GM12874 (cell line): ENCODE data around the gene TMEM120A.

Source experiments
- TF ChIP-seq, protein P1 (sequence below): IDR thresholded peaks from 2 replicates; pipeline ENCODE4 v1.5.1; 2011; ENCODE audit warnings: low read depth, mild to moderate bottlenecking, control low read depth, low read length, moderate library complexity; ENCODE audit not compliant: insufficient read depth

The TMEM120A gene

DNA sequence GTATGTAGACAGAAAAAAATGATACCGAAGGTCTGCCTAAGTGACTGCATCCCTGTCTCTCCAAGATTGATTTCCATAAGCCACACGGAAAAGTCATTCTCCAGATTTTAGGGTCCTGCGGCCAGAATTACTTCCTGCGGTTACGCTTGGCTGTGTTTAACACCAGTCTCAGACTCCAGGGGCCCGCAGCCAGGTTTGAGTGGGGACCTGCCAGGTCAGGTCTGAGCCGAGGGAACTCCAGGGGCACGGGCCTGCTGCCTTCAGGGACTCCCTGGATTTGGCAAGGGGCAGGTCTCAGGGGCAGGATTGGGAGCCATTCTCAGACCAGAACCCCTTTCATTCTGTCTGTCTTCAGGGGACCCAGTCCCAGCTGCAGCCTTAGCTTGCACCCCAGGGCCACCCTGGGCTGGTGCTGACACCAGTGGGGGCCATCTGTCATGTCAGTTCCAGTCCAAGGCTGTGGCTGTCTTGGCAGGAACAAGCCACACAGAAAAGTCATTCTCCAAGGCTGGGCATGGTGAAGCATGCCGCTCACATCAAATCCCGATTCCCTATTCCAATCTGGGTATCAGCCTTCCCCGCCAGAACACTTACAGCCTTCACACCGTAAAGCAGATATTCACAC, 39.0 kb downstream of the TMEM120A start:
- TF ChIP-seq, protein P1, sequence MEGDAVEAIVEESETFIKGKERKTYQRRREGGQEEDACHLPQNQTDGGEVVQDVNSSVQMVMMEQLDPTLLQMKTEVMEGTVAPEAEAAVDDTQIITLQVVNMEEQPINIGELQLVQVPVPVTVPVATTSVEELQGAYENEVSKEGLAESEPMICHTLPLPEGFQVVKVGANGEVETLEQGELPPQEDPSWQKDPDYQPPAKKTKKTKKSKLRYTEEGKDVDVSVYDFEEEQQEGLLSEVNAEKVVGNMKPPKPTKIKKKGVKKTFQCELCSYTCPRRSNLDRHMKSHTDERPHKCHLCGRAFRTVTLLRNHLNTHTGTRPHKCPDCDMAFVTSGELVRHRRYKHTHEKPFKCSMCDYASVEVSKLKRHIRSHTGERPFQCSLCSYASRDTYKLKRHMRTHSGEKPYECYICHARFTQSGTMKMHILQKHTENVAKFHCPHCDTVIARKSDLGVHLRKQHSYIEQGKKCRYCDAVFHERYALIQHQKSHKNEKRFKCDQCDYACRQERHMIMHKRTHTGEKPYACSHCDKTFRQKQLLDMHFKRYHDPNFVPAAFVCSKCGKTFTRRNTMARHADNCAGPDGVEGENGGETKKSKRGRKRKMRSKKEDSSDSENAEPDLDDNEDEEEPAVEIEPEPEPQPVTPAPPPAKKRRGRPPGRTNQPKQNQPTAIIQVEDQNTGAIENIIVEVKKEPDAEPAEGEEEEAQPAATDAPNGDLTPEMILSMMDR = no peak

DNA sequence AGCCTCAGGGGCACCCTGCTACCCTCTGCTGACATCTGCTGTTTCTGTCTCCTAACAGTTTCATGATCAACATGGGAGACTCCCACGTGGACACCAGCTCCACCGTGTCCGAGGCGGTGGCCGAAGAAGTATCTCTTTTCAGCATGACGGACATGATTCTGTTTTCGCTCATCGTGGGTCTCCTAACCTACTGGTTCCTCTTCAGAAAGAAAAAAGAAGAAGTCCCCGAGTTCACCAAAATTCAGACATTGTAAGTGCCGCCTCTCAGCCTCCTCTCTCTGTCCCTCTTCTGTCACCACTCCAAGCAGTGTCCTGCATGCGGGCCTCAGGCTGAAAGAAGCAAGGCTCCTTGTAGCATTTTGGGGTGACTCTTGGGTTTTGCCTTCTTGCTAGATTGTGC, 40.5 kb downstream of the TMEM120A start:
- TF ChIP-seq, protein P1 = no peak

DNA sequence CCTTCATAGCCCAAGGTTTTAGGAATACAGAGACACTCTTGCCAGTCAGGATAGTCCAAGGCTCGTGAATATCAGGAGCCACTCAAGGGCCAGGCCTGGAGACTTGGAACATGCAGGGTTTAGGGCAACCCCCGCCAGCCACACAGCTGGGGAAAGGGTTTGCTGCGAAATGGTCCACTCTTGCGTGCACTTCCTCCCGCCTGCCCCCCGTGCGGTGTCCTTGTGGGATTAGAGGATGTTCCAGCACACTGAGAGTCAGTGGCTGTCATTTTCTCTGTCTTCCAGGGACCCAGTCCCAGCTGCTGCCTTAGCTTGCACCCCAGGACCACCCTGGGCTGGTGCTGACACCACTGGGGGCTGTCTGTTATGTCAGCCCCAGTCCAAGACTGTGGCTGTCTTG, 41.0 kb downstream of the TMEM120A start:
- TF ChIP-seq, protein P1 = no peak

DNA sequence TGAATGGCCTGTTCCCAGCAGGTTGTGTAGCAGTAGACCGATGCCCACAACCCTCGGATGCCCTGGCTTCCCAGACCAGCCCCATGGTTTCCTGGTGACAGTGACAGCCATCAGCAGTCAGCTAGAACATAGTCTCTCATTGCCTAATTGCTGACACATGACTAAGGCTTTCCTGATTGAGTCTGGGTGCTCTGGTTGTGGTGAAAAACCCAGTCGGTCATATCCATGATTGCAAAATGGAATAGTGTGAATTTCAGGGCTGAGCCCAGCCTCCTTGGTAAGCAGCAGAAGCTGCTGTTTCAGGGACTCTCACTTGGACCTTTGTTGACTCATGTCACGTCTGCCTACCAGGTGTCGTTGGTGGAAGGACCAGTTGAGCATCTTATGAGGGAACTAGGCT, 42.9 kb downstream of the TMEM120A start:
- TF ChIP-seq, protein P1 = no peak

DNA sequence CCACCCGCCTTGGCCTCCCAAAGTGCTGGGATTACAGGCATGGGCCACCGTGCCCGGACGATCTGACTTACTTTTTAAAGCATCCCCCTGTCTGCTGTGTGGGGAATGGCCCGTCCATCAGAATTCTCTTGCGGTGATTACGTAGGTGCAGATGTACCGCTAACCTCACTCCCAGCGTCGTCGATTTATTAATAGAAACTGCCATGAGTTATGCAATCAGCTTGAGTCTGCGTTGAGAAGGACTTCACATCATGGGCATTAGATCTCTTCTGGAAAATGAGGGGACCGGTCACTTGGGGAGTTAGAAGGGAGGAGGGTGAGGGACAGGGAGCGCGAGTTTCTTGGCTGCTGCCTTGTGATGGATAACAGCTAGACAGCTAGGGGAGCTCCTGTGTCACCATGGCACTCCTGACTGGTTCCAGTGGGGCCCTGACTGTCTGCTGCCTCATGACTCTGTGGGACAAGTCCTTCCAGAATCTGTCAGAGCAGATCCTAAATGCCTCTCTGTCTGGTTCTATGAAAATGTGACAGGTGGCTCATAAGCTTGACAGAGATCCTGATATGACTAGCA, 44.2 kb downstream of the TMEM120A start:
- TF ChIP-seq, protein P1 = no peak

DNA sequence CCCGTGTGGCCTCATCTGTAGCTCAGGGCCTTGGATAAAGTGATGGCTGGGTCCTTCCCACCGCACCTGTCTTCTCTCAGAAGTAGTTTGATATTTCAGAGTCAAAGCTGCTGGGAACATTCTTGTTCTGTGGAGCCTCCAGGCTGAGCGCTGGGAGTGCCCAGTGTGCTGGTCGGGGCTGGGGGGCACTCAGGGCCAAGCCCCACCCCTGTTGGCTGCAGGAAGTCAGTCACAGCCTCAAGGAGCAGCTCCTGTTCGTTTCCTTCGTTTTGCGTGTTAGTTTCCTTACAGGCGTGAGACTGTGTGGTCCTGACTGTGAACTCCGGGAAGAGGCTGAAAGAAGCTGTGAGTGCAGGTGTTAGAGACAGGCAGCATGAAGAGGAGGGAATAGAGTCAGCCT, 46.2 kb downstream of the TMEM120A start:
- TF ChIP-seq, protein P1 = no peak

DNA sequence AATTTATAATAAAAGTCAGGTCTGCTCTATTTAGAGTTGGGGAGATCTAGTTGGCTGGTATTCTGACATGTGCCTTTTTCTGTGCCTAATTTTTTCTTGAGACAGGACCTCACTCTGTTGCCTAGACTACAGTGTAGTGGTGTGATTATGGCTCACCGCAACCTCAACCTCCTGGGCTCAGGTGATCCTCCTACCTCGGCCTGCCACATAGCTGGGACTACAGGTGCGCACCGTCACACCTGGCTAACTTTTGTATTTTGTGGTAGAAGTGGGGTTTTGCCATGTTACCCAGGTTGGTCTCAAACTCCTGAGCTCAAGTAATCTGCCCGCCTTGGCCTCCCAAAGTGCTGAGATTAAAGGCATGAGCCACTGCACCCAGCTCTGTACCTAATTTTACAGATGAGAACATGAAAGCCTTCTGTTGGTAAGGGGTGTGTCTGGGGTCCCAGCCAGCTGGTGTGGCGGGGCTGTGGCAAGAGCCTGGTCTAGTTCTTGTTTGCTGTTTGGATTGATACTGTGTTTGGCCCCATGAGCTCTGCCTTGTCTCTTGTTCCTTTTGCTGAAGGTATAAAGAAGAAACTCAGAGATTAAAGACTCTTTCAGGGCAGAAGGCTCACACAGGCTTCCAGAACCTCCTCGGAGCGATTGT, 48.1 kb downstream of the TMEM120A start:
- TF ChIP-seq, protein P1 = no peak
